SH-SY5Y (cell line): Measurements from ENCODE around the gene GSE1.

Source experiments
- GATA2 ChIP-seq: IDR thresholded peaks from 2 replicates; pipeline ENCODE4 v1.6.1; 2011; ENCODE audit warnings: mild to moderate bottlenecking, low read depth, low read length
- GATA3 ChIP-seq: IDR thresholded peaks from 2 replicates; pipeline ENCODE4 v1.6.1; 2011; ENCODE audit warnings: low read depth, mild to moderate bottlenecking, low read length, moderate library complexity

GRCh38 chr16:85716022-85716679, 103.0 kb downstream of the GSE1 start:
- TF ChIP-seq GATA3 = no peak
- no peak for TF ChIP-seq GATA2
